Vagina (tissue), 2 donors: Measurements from ENCODE around the gene CYBC1. TPM values are rescaled to one million over a fixed set of nuclear protein-coding genes. Genes with fewer than 3 reads are reported as not detected.

Experiments
- DNase-seq, 2 donors: peaks; one replicate each; pipeline ENCODE4 v3.0.0-alpha.2; 2017; ENCODE audit errors: extremely low spot score in 2 of 2
- H3K27ac ChIP-seq: fragments of 200-600 bp; sonication (generic); one replicate; pipeline ENCODE4 v1.5.1; 2019
- H3K27me3 ChIP-seq: fragments of 200-600 bp; sonication (generic); one replicate; pipeline ENCODE4 v1.5.1; 2019
- H3K36me3 ChIP-seq, 2 donors: fragments of 200-600 bp; sonication (generic); one replicate each; pipeline ENCODE4 v1.5.1; 2017 to 2019
- H3K4me1 ChIP-seq: fragments of 200-600 bp; sonication (generic); one replicate; pipeline ENCODE4 v1.5.1; 2019
- H3K4me3 ChIP-seq, 2 donors: fragments of 200-600 bp; sonication (generic); 1 replicate in 1 of 2; 2 replicates in 1 of 2; pipeline ENCODE4 v1.5.1; 2016 to 2019
- H3K9me3 ChIP-seq: fragments of 200-600 bp; sonication (generic); one replicate; pipeline ENCODE4 v1.5.1; 2019
- CTCF ChIP-seq, 3 experiments: fragments of 450-650 bp in 2 of 3; fragments of 200-600 bp in 1 of 3; sonication (generic) in 1 of 3; IDR thresholded peaks; one replicate each; pipeline ENCODE4 v1.5.1; 2017 to 2019; ENCODE audit warnings: antibody characterized with exemption in 3 of 3, mild to moderate bottlenecking in 2 of 3, moderate library complexity in 2 of 3
- POLR2A ChIP-seq, 2 donors: fragments of 450-650 bp; IDR thresholded peaks; one replicate each; pipeline ENCODE4 v1.6.1; 2017; ENCODE audit warnings: antibody characterized with exemption in 2 of 2, mild to moderate bottlenecking in 2 of 2, moderate library complexity in 2 of 2
- POLR2AphosphoS5 ChIP-seq, 2 donors: sonication (generic); formaldehyde crosslinking; IDR thresholded peaks; one replicate each; pipeline ENCODE4 v1.9.0; 2017; ENCODE audit warnings: antibody characterized with exemption in 2 of 2, mild to moderate bottlenecking in 2 of 2, low read depth in 1 of 2; ENCODE audit not compliant: insufficient read depth in 1 of 2
- intact Hi-C: fragments of 100-400 bp; cut with DNase I; formaldehyde crosslinking; loops from one replicate; pipeline ENCODE4 v1.15.1; 2023
- total RNA-seq: library from RNA; depleted of rRNA; stranded (reverse); fragments of >200 nt; gene quantifications from one replicate; pipeline ENCODE4 v1.2.3, GENCODE V29; 2016

Gene CYBC1
- total RNA-seq, 1 donor from 2014 or later = 51.6 TPM

- Histone ChIP-seq H3K27me3 (no peaks in the 10 kb centered on the region), H3K36me3 (peaks cover 0 to under 1% of the 10 kb centered on the region in 2 donors), H3K27ac (no peak overlapping the region), H3K4me3 (no peak overlapping the region), H3K4me1 (peaks cover 22% of the 10 kb centered on the region), H3K9me3 (no peaks in the 10 kb centered on the region)
- TF ChIP-seq POLR2AphosphoS5 (IDR thresholded peaks at IDR 0.05; ENCODE audit: insufficient read depth in 1 of 2, low read depth in 1 of 2) (no peak), CTCF (IDR thresholded peaks at IDR 0.05) (no peak), POLR2A (IDR thresholded peaks at IDR 0.05) (no peak)
- DNase-seq = no peak
- intact Hi-C loops = no loop called here
Measured at GRCh38 chr17:82442643-82443464, 7.7 kb downstream of the CYBC1 start.

- peaks cover 18% of the 10 kb centered on the region for H3K4me1 ChIP-seq
- H3K36me3 ChIP-seq = peaks cover 0 to 10% of the 10 kb centered on the region in 2 donors
- no peaks in the 10 kb centered on the region for H3K9me3 ChIP-seq
- no peak for DNase-seq
- H3K27me3 ChIP-seq = no peaks in the 10 kb centered on the region
- H3K4me3 ChIP-seq = no peak overlapping the region
- H3K27ac ChIP-seq = no peak overlapping the region
- no peak for TF ChIP-seq CTCF (IDR thresholded peaks at IDR 0.05)
- TF ChIP-seq POLR2AphosphoS5 (IDR thresholded peaks at IDR 0.05; ENCODE audit: insufficient read depth in 1 of 2, low read depth in 1 of 2) = no peak
- TF ChIP-seq POLR2A (IDR thresholded peaks at IDR 0.05) = no peak
- intact Hi-C loops = no loop called here
Measured at GRCh38 chr17:82441691-82442487, 8.7 kb downstream of the CYBC1 start.

- H3K27me3 ChIP-seq = no peaks in the 10 kb centered on the region
- H3K4me3 ChIP-seq = no peak overlapping the region
- TF ChIP-seq POLR2A (IDR thresholded peaks at IDR 0.05) (no peak), CTCF (IDR thresholded peaks at IDR 0.05) (no peak), POLR2AphosphoS5 (IDR thresholded peaks at IDR 0.05; ENCODE audit: insufficient read depth in 1 of 2, low read depth in 1 of 2) (no peak)
- intact Hi-C loops = no loop called here
- H3K36me3 ChIP-seq = peaks cover 0 to 18% of the 10 kb centered on the region in 2 donors
- no peak for DNase-seq
- H3K9me3 ChIP-seq = no peaks in the 10 kb centered on the region
- no peak overlapping the region for H3K27ac ChIP-seq
- H3K4me1 ChIP-seq = peaks cover 11% of the 10 kb centered on the region
Measured at GRCh38 chr17:82440991-82441627, 9.4 kb downstream of the CYBC1 start.

- no peaks in the 10 kb centered on the region for H3K9me3 ChIP-seq
- no peaks in the 10 kb centered on the region for H3K27me3 ChIP-seq
- peaks cover 0 to 18% of the 10 kb centered on the region in 2 donors for H3K36me3 ChIP-seq
- intact Hi-C loops = no loop called here
- TF ChIP-seq POLR2AphosphoS5 (IDR thresholded peaks at IDR 0.05; ENCODE audit: insufficient read depth in 1 of 2, low read depth in 1 of 2) = no peak
- TF ChIP-seq POLR2A (IDR thresholded peaks at IDR 0.05) = no peak
- no peak for TF ChIP-seq CTCF (IDR thresholded peaks at IDR 0.05)
- no peak overlapping the region for H3K27ac ChIP-seq
- peaks cover 6% of the 10 kb centered on the region for H3K4me1 ChIP-seq
- no peak for DNase-seq
- H3K4me3 ChIP-seq = no peak overlapping the region
Measured at GRCh38 chr17:82440469-82440981, 10.0 kb downstream of the CYBC1 start.
